Activated gamma-delta T cell treated with anti-CD3 and anti-CD28 coated beads, Interleukin-2, amount 50 U/mL, for 16 hours (primary cell): Measurements from ENCODE around the gene PPP2R2C.

Experiments
- DNase-seq: peaks from one replicate; pipeline ENCODE4 v3.0.0-alpha.2; 2020; ENCODE audit warnings: low read depth

The PPP2R2C gene

GRCh38 chr4:6345096-6345830 lies 127.2 kb downstream of the PPP2R2C start:
- no peak for DNase-seq

GRCh38 chr4:6343939-6344408 lies 128.4 kb downstream of the PPP2R2C start:
- DNase-seq = no peak

- no peak for DNase-seq
Observed at GRCh38 chr4:6342530-6343293, 129.7 kb downstream of the PPP2R2C start.

GRCh38 chr4:6341696-6342095 lies 130.7 kb downstream of the PPP2R2C start:
- no peak for DNase-seq

GRCh38 chr4:6340446-6341015 lies 131.9 kb downstream of the PPP2R2C start:
- no peak for DNase-seq

- no peak for DNase-seq
Observed at GRCh38 chr4:6339818-6340445, 132.5 kb downstream of the PPP2R2C start.

- DNase-seq = no peak
Observed at GRCh38 chr4:6338951-6339817, 133.2 kb downstream of the PPP2R2C start.

- DNase-seq = no peak
Observed at GRCh38 chr4:6338175-6338950, 134.1 kb downstream of the PPP2R2C start.

- DNase-seq = no peak
Observed at GRCh38 chr4:6337331-6337935, 135.0 kb downstream of the PPP2R2C start.

GRCh38 chr4:6336166-6336565 lies 136.2 kb downstream of the PPP2R2C start:
- no peak for DNase-seq

GRCh38 chr4:6335040-6335590 lies 137.3 kb downstream of the PPP2R2C start:
- DNase-seq = no peak

GRCh38 chr4:6334203-6334887 lies 138.1 kb downstream of the PPP2R2C start:
- DNase-seq = no peak

- DNase-seq = no peak
Observed at GRCh38 chr4:6333301-6334202, 138.9 kb downstream of the PPP2R2C start.

- no peak for DNase-seq
Observed at GRCh38 chr4:6332669-6333050, 139.8 kb downstream of the PPP2R2C start.

GRCh38 chr4:6332042-6332668 lies 140.3 kb downstream of the PPP2R2C start:
- no peak for DNase-seq

- no peak for DNase-seq
Observed at GRCh38 chr4:6331468-6331867, 140.9 kb downstream of the PPP2R2C start.

- DNase-seq = no peak
Observed at GRCh38 chr4:6331018-6331417, 141.4 kb downstream of the PPP2R2C start.

- no peak for DNase-seq
Observed at GRCh38 chr4:6330384-6330767, 142.0 kb downstream of the PPP2R2C start.
